NAMALWA (cell line): ENCODE results near the gene NUDCD2.

Experiments
- DNase-seq: peaks from one replicate; pipeline ENCODE4 v3.0.0-alpha.2; 2015; ENCODE audit warnings: low spot score

NUDCD2 gene

GRCh38 chr5:163459819-163460561 is at the start of gene NUDCD2:
Gene NUDCD2, minus strand, starts transcription at chr5:163460102. Its CDS starts 52 bp downstream, at chr5:163460050.
- DNase-seq: peak; percentile 99

GRCh38 chr5:163509291-163509951 is 49.5 kb upstream of the NUDCD2 start:
- DNase-seq: no peak

GRCh38 chr5:163508753-163509152 is 48.9 kb upstream of the NUDCD2 start:
- DNase-seq: no peak

GRCh38 chr5:163506726-163507125 is 46.8 kb upstream of the NUDCD2 start:
- peak; percentile 22 for DNase-seq

GRCh38 chr5:163506095-163506457 is 46.2 kb upstream of the NUDCD2 start:
- DNase-seq: no peak

GRCh38 chr5:163505368-163506094 is 45.6 kb upstream of the NUDCD2 start, which contains the start of gene MAT2B:
Gene MAT2B, plus strand, starts transcription at chr5:163505619. Its CDS starts 68 bp downstream, at chr5:163505687.
- DNase-seq: peak; percentile 97

- DNase-seq: no peak
These were observed 45.1 kb upstream of the NUDCD2 start for GRCh38 chr5:163505049-163505367.

- peak; percentile 73 for DNase-seq
These were observed 44.4 kb upstream of the NUDCD2 start for GRCh38 chr5:163504079-163504931.

GRCh38 chr5:163503106-163504078 is 43.5 kb upstream of the NUDCD2 start:
- DNase-seq: peak; percentile 71

- DNase-seq: no peak
These were observed 42.6 kb upstream of the NUDCD2 start for GRCh38 chr5:163502521-163502920.

GRCh38 chr5:163498886-163499285 is 39.0 kb upstream of the NUDCD2 start:
- no peak for DNase-seq

- no peak for DNase-seq
These were observed 37.4 kb upstream of the NUDCD2 start for GRCh38 chr5:163497315-163497714.

- DNase-seq: no peak
These were observed 36.4 kb upstream of the NUDCD2 start for GRCh38 chr5:163496286-163496685.

GRCh38 chr5:163489745-163490075 is 29.8 kb upstream of the NUDCD2 start:
- no peak for DNase-seq

- no peak for DNase-seq
These were observed 29.3 kb upstream of the NUDCD2 start for GRCh38 chr5:163489055-163489744.

GRCh38 chr5:163478982-163479271 is 19.0 kb upstream of the NUDCD2 start:
- DNase-seq: no peak

- DNase-seq: no peak
These were observed 18.5 kb upstream of the NUDCD2 start for GRCh38 chr5:163478126-163478981.

GRCh38 chr5:163475411-163475810 is 15.5 kb upstream of the NUDCD2 start:
- no peak for DNase-seq

- DNase-seq: no peak
These were observed 13.8 kb upstream of the NUDCD2 start for GRCh38 chr5:163473635-163474243.
